Activated naive CD8-positive, alpha-beta T cell treated with anti-CD3 and anti-CD28 coated beads, Interleukin-2, amount 50 U/mL, for 16 hours (primary cell): ENCODE measurements around the gene COX14.
"Not testable (repeated sequence)": the region's sequence is repeated elsewhere in the genome, so short reads cannot be mapped to it uniquely, and the experiment has no call there.

Experiments
- DNase-seq: peaks from one replicate; pipeline ENCODE4 v3.0.0-alpha.2; 2020; ENCODE audit warnings: low read depth, low spot score

Gene COX14

GRCh38 chr12:50107416-50108268 is 4.4 kb upstream of the COX14 start:
- no peak for DNase-seq

DNA sequence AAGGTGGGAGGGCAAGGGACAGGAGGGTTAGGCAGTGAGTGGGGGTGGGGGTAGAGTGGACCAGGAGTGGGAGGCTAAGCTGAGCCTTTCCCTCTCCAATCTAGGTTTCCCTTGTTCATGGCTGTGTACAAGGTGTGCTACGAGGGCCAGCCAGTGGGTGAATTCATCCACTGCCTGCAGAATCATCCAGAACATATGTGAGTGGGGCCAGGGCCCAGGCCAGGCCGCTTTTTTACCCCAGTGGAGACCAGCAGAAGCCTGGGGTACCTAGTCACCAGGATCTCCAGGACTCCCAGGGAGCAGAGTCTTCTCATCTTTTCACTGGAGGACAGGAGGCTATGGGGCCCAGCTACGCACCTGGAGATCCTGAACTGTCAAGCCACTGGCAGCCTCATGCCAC is 2.7 kb upstream of the COX14 start:
- DNase-seq, result no peak

- DNase-seq, result no peak
These were observed 1.8 kb upstream of the COX14 start for GRCh38 chr12:50110127-50110761.

DNA sequence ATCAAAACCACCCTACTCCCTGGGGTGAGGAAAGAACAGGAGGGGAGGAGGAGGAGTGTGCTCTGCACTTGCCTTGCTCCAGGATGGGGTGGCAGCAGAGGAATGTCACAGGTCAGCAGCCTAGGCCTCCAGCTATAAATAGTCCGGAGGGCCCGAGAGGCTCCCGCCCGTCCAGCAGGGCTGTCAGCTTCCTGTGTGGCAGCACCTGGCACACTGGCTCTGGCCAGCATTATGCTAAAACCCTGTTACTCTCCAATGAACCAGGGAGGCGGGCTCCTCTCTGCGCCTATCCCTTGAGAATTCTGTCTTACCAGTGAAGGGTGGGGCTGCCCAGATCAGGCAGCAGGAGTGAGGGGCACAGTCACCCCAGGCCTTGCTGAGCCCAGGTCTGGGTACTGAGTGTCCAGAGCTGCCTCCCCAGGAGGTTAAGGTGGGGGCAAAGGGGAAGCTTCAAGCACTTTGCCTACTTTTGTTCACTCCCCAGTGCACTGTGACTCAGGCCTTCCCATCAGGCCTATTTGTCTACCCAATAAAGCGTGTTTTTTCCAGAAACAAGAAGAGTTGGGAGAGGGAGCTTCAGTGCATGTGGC is 1.2 kb upstream of the COX14 start:
- DNase-seq, result no peak

- DNase-seq, result no peak
These were observed 692 bp upstream of the COX14 start for GRCh38 chr12:50111395-50111692.

GRCh38 chr12:50112456-50113218 is 601 bp downstream of the COX14 start:
- DNase-seq, result no peak

DNA sequence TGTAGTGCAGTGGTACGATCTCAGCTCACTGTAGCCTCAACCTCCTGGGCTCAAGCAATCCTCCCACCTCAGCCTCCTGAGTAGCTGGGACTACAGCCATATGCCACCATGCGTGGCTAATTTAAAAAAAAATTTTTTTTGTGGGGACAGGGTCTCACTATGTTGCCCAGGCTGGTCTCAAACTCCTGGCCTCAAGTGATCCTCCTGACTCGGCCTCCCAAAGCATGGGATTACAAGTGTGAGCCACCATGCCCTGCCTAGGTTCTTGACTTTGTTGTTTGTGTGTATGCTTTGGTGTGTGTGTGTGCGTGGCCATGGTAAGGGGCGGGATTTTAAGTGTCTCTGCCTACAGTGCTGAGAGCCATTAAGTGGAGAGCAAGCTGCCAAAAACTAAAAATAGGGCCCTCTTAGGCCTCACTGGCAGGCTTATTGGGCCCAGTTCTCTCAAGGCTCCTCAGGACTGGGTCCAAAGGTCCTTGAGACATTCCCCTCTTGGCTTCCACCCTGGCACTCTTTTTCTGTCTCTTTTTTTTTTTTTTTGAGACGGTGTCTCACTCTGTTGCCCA is 5.1 kb downstream of the COX14 start:
- DNase-seq, result no peak

DNA sequence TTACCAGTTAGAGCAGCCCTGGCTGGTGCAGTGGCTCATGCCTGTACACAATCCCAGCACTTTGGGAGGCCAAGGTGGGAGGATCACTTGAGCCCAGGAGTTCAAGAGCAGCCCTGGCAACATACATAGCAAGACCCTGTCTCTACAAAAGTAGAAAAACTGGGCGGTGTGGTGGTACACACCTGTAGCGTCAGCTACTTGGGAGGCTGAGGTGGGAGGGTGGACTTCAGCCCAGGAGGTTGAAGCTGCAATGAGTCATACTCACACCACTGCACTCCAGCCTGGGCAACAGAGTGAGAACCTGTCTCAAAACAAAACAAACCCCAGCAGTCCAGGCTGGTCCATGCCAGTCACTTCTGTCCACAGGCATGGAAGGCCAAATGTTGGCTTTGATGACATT is 7.4 kb downstream of the COX14 start:
- no peak for DNase-seq

DNA sequence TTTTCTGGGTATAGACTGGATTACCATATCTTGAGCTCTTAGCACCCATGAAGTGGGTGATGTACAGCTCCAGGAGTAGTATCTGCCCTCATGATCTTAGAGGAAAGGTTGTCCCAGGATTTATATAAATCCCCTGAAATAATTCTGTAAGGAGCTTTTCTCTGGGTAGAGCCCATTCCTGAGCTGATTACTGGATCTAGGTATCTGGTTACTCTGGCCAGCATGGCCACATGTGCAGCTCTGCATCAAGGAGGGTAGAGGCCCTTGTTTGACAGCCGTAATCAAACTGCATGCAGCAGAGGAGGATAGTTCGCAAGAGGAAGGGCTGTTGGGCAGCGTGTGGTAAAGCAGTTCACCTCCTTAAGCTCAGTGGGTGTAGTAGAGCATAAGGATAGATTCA is 8.5 kb downstream of the COX14 start:
- no peak for DNase-seq

GRCh38 chr12:50120953-50121352 is 8.9 kb downstream of the COX14 start:
- no peak for DNase-seq

DNA sequence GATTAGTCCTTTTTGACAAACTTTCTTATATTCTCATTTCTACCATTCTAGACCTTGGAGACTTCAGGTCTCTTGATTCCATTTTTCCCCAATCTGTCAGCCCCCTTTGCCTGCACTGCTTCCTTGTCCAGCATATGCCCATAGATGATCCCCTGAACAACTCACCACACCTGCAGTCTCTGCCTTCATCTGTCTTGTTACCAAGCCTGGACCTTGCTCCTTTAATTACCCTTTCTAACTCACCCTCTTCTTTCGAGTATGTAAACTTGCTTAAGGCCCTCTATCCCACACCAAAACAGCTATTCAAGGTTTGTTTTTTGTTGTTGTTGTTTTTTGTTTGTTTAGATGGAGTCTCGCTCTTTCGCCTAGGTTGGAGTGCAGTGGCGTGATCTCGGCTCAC is 9.6 kb downstream of the COX14 start:
- no peak for DNase-seq

- no peak for DNase-seq
These were observed 11.2 kb downstream of the COX14 start for GRCh38 chr12:50123203-50123602.

GRCh38 chr12:50127546-50127945 is 15.5 kb downstream of the COX14 start:
- DNase-seq, result no peak

DNA sequence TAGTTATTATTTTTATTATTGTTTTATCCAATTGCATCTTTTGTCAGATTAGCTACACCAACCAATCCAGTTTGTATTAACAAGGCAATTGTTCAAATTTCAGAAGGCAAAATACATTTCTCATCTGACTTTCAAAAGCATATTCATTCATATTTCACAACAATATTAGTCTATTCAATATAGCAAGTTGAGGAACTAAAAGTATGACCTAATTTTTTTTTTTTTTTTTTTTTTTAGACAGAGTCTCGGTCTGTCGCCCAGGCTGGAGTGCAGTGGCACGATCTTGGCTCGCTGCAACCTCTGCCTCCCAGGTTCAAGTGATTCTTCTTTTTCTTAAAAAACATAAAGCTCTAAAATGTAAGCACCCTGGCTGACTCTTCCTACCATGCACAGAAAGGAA is 17.3 kb downstream of the COX14 start:
- no peak for DNase-seq

DNA sequence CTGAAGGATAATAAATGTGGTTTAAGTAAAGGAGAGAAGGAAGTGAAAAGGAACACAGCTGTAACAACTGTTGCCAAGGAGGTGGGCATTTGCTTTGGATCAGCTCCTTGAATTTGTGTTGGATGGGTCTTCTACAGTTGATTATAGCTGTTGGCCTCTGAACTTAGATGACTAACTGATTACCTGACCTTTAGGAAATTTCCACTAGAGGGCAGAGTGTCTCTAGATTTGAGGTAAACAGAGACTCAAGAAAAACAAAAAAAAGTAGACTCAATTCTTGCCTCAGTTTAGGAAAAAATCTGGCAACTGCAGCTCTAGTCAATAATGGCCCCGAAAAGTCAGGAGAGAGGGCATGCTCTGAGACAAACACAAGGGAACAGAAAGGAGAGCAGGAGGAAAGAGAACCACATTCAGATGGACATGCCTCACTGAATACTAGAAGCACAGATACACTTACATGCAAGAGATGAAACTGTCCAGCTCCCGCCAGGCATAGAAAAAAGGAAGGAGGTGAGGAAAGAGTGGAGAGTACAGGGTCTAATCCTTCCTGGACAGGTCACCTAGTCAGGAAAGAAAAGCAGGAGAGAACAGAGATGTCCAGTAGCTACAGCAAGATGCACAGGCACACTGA is 20.6 kb downstream of the COX14 start:
- DNase-seq, result no peak

DNA sequence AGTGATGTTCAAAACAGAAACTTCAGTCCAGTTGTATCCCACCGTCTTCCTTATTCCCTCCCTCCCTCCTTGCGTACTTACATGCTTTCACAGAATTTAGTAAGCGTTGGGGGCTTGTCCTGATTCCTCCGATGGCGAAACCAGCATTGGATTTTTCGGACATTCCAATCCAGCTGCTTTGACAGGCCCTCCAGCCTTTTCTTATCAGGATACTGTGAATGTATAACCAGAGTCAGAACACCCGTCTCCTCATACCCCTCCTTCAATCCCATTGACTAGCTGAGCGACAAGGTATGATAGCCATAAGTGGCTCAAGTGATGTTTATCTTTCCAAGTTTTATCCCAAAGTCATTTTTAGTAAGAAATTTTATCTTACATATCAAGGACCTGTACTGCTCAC is 31.0 kb downstream of the COX14 start:
- DNase-seq, result no peak

DNA sequence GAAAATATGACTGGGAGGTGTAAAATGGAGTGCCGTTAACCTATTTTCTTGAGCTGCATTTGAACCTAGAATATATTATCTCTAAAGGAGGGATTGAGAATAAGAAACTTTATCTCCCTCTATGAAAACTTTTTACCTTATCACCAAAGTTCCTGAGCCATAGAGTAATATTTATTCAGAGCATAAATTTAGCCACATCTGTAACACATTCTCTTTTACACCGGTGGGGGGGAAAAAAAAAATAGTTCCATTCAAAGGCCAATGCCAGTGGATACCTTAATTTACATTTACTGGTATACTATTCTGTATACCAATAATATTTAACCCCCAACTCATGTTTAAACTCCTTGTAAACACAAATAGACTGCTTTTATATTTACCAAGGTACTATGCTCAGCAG is 33.4 kb downstream of the COX14 start:
- no peak for DNase-seq

DNA sequence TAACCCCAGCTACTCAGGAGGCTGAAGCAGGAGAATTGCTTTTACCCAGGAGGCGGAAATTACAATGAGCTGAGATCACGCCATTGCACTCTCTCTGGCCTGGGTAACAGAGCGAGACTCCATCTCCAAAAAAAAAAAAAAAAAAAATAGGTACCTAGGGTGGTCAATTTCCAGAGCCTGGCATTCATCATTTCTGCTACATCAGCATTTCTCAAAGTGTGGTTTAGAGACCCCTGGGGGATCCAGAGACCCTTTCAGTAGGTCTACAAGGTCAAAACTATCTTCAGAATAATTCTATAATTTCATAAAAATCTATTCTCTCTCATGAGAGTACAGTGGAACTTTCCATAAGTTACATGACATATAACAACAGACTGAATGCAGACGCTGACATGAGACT is 35.2 kb downstream of the COX14 start:
- no peak for DNase-seq

DNA sequence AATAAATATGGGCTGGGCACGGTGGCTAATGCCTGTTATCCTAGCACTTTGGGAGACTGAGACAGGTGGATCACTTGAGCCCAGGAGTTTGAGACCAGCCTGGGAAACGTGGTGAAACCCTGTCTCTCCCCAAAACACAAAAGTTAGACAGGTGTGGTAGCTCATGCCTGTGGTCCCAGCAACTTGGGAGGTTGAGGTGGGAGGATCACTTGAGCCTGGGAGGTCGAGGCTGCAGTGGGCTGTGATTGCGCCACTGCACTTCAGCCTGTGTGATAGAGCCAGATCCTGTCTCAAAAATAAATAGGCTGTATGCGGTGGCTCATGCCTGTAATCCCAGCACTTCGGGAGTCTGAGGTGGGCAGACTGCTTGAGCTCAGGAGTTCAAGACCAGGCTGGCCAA is 36.0 kb downstream of the COX14 start:
- not testable (repeated sequence) for DNase-seq

- no peak for DNase-seq
These were observed 37.3 kb downstream of the COX14 start for GRCh38 chr12:50149311-50149710.

DNA sequence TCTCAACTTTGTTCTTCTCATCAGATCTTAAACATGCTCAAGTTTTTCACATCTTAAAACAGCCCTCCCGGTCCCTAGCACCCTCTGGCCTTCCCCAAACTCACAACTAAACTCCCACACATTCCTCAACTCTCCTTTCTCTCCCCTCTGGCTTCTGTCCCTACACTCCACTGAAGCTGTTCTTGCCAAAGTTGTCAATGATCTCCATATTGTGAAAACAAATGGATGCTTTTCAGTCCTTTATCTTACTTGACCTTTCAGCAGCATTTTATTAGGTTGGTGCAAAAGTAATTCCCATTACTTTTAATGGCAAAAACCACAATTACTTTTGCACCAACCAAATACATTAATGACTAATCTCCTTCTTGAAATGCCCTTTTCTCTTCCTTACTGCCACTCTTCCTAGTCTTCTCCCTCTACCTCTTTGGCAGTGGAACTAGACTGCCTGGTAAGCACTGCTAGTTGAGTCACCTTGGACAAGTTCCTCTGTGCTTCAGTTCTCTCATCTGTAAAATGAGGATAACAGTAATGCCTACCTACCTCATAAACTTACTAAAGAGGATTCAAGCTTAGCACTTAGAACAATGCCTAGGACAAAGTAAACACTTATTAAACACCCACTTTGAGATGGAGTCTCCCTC is 39.1 kb downstream of the COX14 start:
- no peak for DNase-seq
